Measurements from ENCODE around the gene DRICH1. TPM values are rescaled to one million over a fixed set of nuclear protein-coding genes. Genes with fewer than 3 reads are reported as not detected.
"Not testable (repeated sequence)": the region's sequence is repeated elsewhere in the genome, so short reads cannot be mapped to it uniquely, and the experiment has no call there.

Gene DRICH1
- total RNA-seq, 6 donors from 2014 or later, result 0.30 to 5.8 (median 0.81) TPM; not detected in 1

- peak in 1 of 2 donors; percentile 34 for ATAC-seq (ENCODE audit: low FRiP score in 2 of 2)
- Histone ChIP-seq H3K27me3 (no peaks in the 10 kb centered on the region), H3K9me3 (no peaks in the 10 kb centered on the region), H3K4me1 (no peaks in the 10 kb centered on the region), H3K4me3 (no peak overlapping the region), H3K27ac (no peak overlapping the region), H3K36me3 (peaks cover 0 to 8% (median 1%) of the 10 kb centered on the region in 4 donors)
- WGBS, 2 donors, result 87 to 91% methylated on average over 6 to 9 of the region's 12 CpGs
- DNase-seq, result no peak
- TF ChIP-seq POLR2AphosphoS5 (IDR thresholded peaks at IDR 0.05) (no peak), EP300 (IDR thresholded peaks at IDR 0.05) (no peak), CTCF (IDR thresholded peaks at IDR 0.05) (no peak), POLR2A (IDR thresholded peaks at IDR 0.05) (no peak)
These were observed 6.5 kb upstream of the DRICH1 start for GRCh38 chr22:23638611-23639010.

GRCh38 chr22:23635291-23635690 is 3.2 kb upstream of the DRICH1 start:
- H3K27ac ChIP-seq; DNase-seq; H3K4me3 ChIP-seq; H3K27me3 ChIP-seq; H3K4me1 ChIP-seq; H3K36me3 ChIP-seq; ATAC-seq (ENCODE audit: low FRiP score in 2 of 2); H3K9me3 ChIP-seq: not testable (repeated sequence)
- 93 to 96% methylated on average over 8 of the region's 8 CpGs for WGBS, 2 donors

- H3K36me3 ChIP-seq; H3K27ac ChIP-seq; H3K4me1 ChIP-seq; DNase-seq; H3K9me3 ChIP-seq; H3K27me3 ChIP-seq; H3K4me3 ChIP-seq; ATAC-seq (ENCODE audit: low FRiP score in 2 of 2): not testable (repeated sequence)
- WGBS, 2 donors, result 64 to 87% methylated on average over 5 to 6 of the region's 6 CpGs
These were observed 3.9 kb downstream of the DRICH1 start for GRCh38 chr22:23628056-23628743.

DNA sequence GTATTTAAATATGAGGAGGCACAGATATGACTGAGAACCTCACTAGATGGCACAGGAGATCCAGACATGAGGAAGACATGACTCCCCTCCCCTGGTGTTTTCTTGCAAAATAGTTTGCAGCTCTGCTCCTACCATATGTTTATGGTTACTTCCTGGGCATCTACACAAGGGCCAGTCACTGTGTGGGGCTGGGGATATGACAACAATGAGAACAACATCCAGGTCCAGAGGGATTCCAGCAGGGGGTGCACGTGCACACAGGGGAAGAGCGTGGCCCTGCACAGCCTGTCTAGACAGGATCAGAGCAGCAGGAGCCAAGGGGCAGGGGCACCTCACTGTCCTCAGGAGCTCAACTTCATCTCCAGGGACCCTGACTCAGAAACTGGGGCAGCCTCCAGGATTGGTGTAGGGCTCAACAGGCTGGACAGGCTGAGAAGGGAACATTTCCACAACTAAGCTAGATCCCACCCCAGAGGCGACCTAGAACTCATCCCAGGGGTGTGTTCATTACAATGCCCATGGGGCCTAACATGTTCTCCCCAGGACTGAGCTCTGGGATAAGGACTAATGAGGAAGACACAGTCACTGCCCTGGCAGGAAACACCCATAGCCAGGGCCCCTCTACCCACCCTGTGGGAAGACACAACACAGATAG is 4.6 kb downstream of the DRICH1 start:
- 69 to 82% methylated on average over 3 of the region's 3 CpGs for WGBS, 2 donors

DNA sequence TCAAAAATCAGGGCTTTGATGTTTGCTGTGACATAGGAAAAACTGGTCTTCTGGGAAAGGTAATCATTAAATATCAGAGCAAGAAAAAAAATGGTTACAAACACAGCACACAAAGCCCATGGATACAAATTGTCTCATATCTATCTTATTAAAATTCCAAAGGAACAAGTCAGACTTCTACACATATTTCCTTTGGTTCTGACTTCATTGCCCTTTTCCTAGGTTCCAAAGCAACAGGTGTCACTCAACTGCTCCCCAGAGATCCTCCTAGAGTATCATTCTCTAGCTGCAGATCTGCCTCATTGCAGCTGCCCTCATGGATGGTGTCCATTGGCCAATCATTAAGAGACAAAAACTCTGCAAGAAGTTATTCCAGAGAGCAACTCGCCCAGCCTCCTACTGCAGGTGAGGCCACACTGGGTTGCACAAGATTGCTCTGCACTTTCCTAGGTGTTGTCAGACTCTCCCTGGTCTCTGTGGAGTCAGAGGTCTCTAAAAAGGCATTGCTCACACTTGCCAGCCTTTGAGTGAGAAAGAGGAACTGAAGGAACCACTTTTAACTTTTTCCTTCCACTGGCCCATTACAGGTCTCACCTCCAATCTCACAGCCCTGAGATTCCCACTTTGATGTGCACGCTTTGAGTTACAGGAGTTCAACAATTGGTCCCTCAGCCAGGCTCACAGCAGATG is 5.7 kb downstream of the DRICH1 start:
- Histone ChIP-seq H3K4me1 (no peaks in the 10 kb centered on the region), H3K27ac (no peak overlapping the region), H3K9me3 (no peaks in the 10 kb centered on the region), H3K4me3 (no peak overlapping the region), H3K27me3 (no peaks in the 10 kb centered on the region), H3K36me3 (peaks cover 0 to 3% (median 0%) of the 10 kb centered on the region in 4 donors)
- no peak for TF ChIP-seq POLR2A (IDR thresholded peaks at IDR 0.05)
- no peak for TF ChIP-seq CTCF (IDR thresholded peaks at IDR 0.05)
- ATAC-seq (ENCODE audit: low FRiP score in 2 of 2), result no peak
- DNase-seq, result no peak
- 72 to 90% methylated on average over 2 of the region's 2 CpGs for WGBS, 2 donors

More for the DNA sequence above, 4.6 kb downstream of the DRICH1 start:
- ATAC-seq (ENCODE audit: low FRiP score in 2 of 2), result peak; percentile 46 to 60
- H3K27ac ChIP-seq, H3K27me3 ChIP-seq, DNase-seq, H3K36me3 ChIP-seq, H3K4me3 ChIP-seq, H3K4me1 ChIP-seq, H3K9me3 ChIP-seq: not testable (repeated sequence)
- peak in 1 of 6 experiments; percentile 31 for TF ChIP-seq CTCF (IDR thresholded peaks at IDR 0.05)
